Neural progenitor cell (in vitro differentiated cells): ENCODE data around the gene FLNA.

Experiments
- EZH2 ChIP-seq: fragments of 200-600 bp; sonication (generic); IDR thresholded peaks from 2 replicates; pipeline ENCODE4 v1.6.1; 2017; ENCODE audit warnings: antibody characterized with exemption, mild to moderate bottlenecking, moderate library complexity
- EZH2phosphoT487 ChIP-seq: fragments of 200-600 bp; sonication (generic); IDR thresholded peaks from 2 replicates; pipeline ENCODE4 v1.6.1; 2017; ENCODE audit warnings: antibody characterized with exemption
- TF ChIP-seq, protein P1 (sequence below): fragments of 200-600 bp; sonication (generic); IDR thresholded peaks from 2 replicates; pipeline ENCODE4 v1.5.1; 2017; ENCODE audit warnings: antibody characterized with exemption, mild to moderate bottlenecking

- TF ChIP-seq, protein P1, sequence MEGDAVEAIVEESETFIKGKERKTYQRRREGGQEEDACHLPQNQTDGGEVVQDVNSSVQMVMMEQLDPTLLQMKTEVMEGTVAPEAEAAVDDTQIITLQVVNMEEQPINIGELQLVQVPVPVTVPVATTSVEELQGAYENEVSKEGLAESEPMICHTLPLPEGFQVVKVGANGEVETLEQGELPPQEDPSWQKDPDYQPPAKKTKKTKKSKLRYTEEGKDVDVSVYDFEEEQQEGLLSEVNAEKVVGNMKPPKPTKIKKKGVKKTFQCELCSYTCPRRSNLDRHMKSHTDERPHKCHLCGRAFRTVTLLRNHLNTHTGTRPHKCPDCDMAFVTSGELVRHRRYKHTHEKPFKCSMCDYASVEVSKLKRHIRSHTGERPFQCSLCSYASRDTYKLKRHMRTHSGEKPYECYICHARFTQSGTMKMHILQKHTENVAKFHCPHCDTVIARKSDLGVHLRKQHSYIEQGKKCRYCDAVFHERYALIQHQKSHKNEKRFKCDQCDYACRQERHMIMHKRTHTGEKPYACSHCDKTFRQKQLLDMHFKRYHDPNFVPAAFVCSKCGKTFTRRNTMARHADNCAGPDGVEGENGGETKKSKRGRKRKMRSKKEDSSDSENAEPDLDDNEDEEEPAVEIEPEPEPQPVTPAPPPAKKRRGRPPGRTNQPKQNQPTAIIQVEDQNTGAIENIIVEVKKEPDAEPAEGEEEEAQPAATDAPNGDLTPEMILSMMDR: no peak
- TF ChIP-seq EZH2: no peak
- no peak for TF ChIP-seq EZH2phosphoT487
These were observed 68.8 kb downstream of the FLNA start for GRCh38 chrX:154305541-154306205.
